Measurements from ENCODE around the gene HLA-F.

GRCh38 chr6:29757701-29758293, 34.6 kb downstream of the HLA-F start:
- no peak for TF ChIP-seq CTCF (IDR thresholded peaks at IDR 0.05)
- no peak for TF ChIP-seq POLR2A (IDR thresholded peaks at IDR 0.05)
- TF ChIP-seq EP300 (IDR thresholded peaks at IDR 0.05) = no peak
